Type B pancreatic cell (in vitro differentiated cells): Measurements from ENCODE around the gene GRK1. TPM values are rescaled to one million over a fixed set of nuclear protein-coding genes. Genes with fewer than 3 reads are reported as not detected.

Experiments
- DNase-seq: peaks from one replicate; pipeline ENCODE4 v3.0.0; 2021; ENCODE audit warnings: mixed read lengths; ENCODE audit not compliant: unreplicated experiment; ENCODE audit errors: extremely low spot score
- H3K27ac Mint-ChIP-seq: 2 replicates; pipeline ENCODE4 v1.8.0; 2021; ENCODE audit warnings: mild to moderate bottlenecking, mixed read lengths
- H3K27me3 Mint-ChIP-seq: 2 replicates; pipeline ENCODE4 v1.8.0; 2021; ENCODE audit warnings: mixed read lengths
- H3K36me3 Mint-ChIP-seq: 2 replicates; pipeline ENCODE4 v1.8.0; 2021; ENCODE audit warnings: mixed read lengths
- H3K4me1 Mint-ChIP-seq: one replicate; pipeline ENCODE4 v1.8.0; 2021; ENCODE audit warnings: mixed read lengths; ENCODE audit not compliant: unreplicated experiment
- H3K4me3 Mint-ChIP-seq: 2 replicates; pipeline ENCODE4 v1.8.0; 2021; ENCODE audit warnings: mild to moderate bottlenecking, mixed read lengths
- H3K9me3 Mint-ChIP-seq: 2 replicates; pipeline ENCODE4 v1.8.0; 2021; ENCODE audit warnings: mixed read lengths
- total RNA-seq: library from RNA; stranded (reverse); gene quantifications from 2 replicates; pipeline ENCODE4 v1.2.1, GENCODE V29; 2021; ENCODE audit warnings: low replicate concordance
- TF ChIP-seq, protein P1 (sequence below): fragments of 200-600 bp; sonication (generic); conservative IDR thresholded peaks from 2 replicates; pipeline ENCODE4 v1.5.0; 2021; ENCODE audit warnings: antibody characterized with exemption, mild to moderate bottlenecking

Gene GRK1
- total RNA-seq, 1 donor from 2014 or later = 0.85 TPM

DNA sequence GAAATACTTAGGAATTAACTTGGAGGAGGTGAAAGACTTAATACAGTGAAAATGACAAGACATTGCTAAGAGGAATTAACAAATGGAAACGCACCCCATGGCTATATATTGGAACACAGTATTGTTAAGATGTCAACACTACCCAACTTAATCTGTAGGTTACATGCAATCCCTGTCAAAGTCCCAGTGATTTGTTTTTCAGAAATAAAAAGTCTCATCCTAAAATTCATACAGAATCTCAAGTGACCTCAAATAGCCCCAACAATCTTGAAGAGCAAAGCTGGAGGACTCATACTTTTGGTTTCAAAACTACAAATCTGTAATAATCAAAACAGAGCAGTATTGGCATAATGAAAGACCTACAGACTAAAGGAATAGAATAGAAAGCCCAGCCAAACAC is 22.2 kb upstream of the GRK1 start:
- H3K4me3 Mint-ChIP-seq = no peak overlapping the region
- H3K4me1 Mint-ChIP-seq = no peaks in the 10 kb centered on the region
- TF ChIP-seq, protein P1, sequence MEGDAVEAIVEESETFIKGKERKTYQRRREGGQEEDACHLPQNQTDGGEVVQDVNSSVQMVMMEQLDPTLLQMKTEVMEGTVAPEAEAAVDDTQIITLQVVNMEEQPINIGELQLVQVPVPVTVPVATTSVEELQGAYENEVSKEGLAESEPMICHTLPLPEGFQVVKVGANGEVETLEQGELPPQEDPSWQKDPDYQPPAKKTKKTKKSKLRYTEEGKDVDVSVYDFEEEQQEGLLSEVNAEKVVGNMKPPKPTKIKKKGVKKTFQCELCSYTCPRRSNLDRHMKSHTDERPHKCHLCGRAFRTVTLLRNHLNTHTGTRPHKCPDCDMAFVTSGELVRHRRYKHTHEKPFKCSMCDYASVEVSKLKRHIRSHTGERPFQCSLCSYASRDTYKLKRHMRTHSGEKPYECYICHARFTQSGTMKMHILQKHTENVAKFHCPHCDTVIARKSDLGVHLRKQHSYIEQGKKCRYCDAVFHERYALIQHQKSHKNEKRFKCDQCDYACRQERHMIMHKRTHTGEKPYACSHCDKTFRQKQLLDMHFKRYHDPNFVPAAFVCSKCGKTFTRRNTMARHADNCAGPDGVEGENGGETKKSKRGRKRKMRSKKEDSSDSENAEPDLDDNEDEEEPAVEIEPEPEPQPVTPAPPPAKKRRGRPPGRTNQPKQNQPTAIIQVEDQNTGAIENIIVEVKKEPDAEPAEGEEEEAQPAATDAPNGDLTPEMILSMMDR = no peak
- peaks cover 27% of the 10 kb centered on the region for H3K36me3 Mint-ChIP-seq
- no peaks in the 10 kb centered on the region for H3K27me3 Mint-ChIP-seq
- DNase-seq = no peak
- H3K27ac Mint-ChIP-seq = no peak overlapping the region
- peaks cover 4% of the 10 kb centered on the region for H3K9me3 Mint-ChIP-seq

DNA sequence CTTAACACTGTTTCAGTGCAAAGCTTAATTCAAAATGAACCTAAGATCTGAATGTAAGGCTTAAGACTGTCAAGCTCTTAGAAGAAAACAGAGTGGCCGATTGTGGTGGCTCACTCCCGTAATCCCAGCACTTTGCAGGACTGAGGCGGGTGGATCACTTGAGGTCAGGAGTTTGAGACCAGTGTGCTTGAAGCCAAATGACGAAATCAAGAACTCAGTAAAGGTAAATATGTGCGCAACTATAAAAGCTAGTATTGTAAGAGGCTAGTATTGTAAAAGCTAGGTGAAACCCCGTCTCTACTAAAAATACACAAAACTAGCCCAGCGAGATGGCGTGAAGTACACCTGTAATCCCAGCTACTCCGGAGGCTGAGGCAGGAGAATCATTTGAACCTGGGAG is 21.7 kb upstream of the GRK1 start:
- DNase-seq = no peak
- TF ChIP-seq, protein P1 = no peak
- H3K9me3 Mint-ChIP-seq = peaks cover 4% of the 10 kb centered on the region
- H3K27ac Mint-ChIP-seq = no peak overlapping the region
- H3K36me3 Mint-ChIP-seq = peaks cover 22% of the 10 kb centered on the region
- no peaks in the 10 kb centered on the region for H3K27me3 Mint-ChIP-seq
- no peak overlapping the region for H3K4me3 Mint-ChIP-seq
- H3K4me1 Mint-ChIP-seq = no peaks in the 10 kb centered on the region

DNA sequence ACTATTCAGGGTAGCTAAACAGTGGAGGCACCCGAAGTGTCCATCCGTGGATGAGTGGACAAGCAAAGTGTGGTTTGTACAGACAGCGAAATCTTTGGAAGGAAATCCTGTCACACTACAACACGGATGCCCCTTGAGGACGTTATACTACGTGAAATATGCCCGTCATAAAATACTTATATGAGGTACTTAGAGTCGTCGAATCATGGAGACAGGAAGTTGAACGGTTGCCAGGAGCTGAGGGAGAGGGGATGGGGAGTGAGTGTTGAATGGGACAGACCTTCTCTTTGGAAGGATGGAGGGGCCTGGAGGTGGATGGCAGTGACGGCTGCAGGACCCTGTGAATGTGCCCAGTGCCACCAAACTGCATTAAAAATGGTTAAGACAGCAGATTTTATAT is 20.6 kb upstream of the GRK1 start:
- H3K9me3 Mint-ChIP-seq = peaks cover 4% of the 10 kb centered on the region
- TF ChIP-seq, protein P1 = no peak
- peaks cover 16% of the 10 kb centered on the region for H3K36me3 Mint-ChIP-seq
- DNase-seq = no peak
- no peak overlapping the region for H3K4me3 Mint-ChIP-seq
- no peaks in the 10 kb centered on the region for H3K4me1 Mint-ChIP-seq
- H3K27me3 Mint-ChIP-seq = no peaks in the 10 kb centered on the region
- H3K27ac Mint-ChIP-seq = peak overlapping the region; percentile 8

DNA sequence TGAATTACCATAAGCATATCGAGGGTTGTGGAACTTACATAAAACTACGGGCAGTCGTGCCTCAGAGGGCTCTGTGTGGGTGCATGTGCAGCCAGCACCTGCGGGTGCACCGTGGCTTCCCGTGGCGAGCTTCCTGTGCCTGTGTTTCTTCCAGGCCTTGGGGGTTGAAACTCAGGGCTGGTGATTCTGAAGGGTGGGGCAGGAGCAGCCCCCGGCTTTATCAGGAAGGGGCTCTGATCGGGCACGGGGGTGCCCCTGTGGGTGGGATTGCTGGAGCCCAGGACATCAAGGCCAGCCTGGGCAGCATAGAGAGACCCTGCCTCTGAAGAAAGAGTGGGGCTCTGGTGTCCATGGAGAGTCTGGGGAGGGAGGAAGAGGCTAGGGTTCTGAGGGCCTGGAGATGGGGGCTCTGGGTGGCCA is 20.1 kb upstream of the GRK1 start:
- Mint-ChIP-seq H3K9me3 (peaks cover 4% of the 10 kb centered on the region), H3K4me3 (no peak overlapping the region), H3K36me3 (peaks cover 14% of the 10 kb centered on the region), H3K27me3 (no peaks in the 10 kb centered on the region), H3K27ac (peak overlapping the region; percentile 8), H3K4me1 (no peaks in the 10 kb centered on the region)
- DNase-seq = peak; percentile 55
- TF ChIP-seq, protein P1 = no peak

DNA sequence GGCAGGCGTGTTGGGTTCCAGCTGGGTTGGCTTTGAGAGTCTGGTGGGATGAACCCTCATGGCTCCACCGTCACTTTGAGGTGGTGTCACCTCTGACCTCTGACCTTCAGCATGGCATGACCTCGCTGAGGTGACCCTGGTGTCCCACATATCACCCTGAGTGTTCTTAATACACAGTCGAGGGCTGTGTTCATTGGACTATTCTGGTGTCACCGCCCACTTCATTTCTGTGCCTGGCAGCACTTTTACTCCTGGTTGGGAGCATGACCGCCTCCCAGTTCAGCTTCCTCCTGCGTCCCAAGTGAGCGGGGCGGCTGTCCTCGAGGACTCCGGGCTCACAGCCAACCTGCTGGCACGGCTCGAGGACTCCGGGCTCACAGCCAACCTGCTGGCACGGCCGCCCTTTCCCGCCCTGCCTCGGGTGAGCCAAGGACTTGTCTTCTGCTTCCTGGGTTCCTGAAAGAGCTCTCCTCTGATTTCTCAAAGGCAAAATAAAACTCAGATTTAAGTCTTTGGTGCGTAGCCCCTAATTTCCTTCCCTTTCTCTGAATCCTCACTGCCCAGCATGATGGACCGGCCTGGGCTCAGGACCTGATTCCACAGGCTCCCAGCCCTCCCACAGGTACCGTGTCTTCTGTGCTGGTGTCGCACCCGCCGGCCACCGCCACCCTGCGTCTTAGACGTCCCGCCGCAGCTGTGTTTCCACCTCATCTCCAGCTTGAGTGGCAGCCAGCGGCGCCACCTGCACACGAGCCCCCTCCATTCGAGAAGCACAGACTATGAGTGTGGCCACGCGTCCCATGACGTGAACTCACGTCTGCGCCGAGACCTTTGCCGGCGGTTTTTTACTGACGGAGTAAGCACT is 19.4 kb upstream of the GRK1 start:
- no peak overlapping the region for H3K4me3 Mint-ChIP-seq
- DNase-seq = peak; percentile 67
- H3K4me1 Mint-ChIP-seq = no peaks in the 10 kb centered on the region
- H3K27me3 Mint-ChIP-seq = no peaks in the 10 kb centered on the region
- H3K27ac Mint-ChIP-seq = no peak overlapping the region
- H3K36me3 Mint-ChIP-seq = peaks cover 7% of the 10 kb centered on the region
- no peaks in the 10 kb centered on the region for H3K9me3 Mint-ChIP-seq
- TF ChIP-seq, protein P1 = no peak
